ENCODE results near the gene CCDC107. TPM values are rescaled to one million over a fixed set of nuclear protein-coding genes. Genes with fewer than 3 reads are reported as not detected.
A peak's percentile ranks its signal among the peaks of the same experiment; 100 is the strongest.

The CCDC107 gene
- total and polyA plus RNA-seq, 2 of the 13 experiments (the other 11 are each of a cell fraction or from before 2014, with no cell fraction given), result 7.1 to 15.2 TPM

DNA sequence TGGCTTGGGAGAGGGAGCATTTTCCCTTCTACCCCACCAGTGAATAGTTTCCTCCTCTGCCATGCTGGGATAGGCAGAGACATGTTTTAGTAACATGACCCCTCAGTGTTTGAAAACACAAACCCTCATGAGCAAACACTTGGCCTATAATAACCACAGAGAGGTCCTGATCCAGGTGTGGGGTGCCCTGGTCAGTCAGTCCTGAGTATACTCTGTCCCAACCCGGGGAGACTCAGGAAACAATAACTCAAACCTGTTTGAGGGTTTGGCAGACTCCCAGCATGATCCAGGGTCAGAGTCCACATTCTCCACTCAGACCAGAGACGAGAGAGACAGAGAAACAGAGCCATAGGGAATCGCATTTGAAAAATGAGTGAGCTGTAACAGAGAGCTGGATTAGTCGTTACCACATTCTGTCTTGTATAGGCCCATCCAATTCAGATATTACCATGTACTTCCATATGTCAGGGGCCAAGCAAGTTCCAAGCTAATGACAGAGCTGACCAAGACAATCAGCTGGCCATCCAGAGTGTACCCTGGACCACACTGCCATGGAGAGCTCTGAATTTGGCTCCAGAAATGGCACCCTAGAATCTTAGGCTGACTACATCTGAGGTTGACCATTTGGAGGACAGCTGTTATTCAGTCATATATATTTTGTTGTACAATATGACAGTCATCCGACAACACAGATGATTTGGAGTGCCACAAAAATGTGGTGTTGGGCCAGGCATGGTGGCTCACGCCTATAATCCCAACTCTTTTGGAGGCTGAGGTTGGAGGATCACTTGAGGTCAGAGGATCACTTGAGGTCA lies 11.4 kb downstream of the CCDC107 start (continued):
- TF ChIP-seq AGO1 (IDR thresholded peaks at IDR 0.05; ENCODE audit: low read depth, low read length, poor library complexity, severe bottlenecking), result no peak
- no peak for TF ChIP-seq NFATC3 (CRISPR knock-in tag; IDR thresholded peaks at IDR 0.05)
- TF ChIP-seq ZNF557 (CRISPR knock-in tag; IDR thresholded peaks at IDR 0.05), result no peak
- peak; percentile 99 for TF ChIP-seq GZF1 (CRISPR knock-in tag; IDR thresholded peaks at IDR 0.05)
- no peak for TF ChIP-seq HNRNPUL1 (IDR thresholded peaks at IDR 0.05; ENCODE audit: low read depth, low read length)
- TF ChIP-seq NR1H2 (CRISPR knock-in tag; IDR thresholded peaks at IDR 0.05; ENCODE audit: borderline replicate concordance, low read depth), result no peak
- TF ChIP-seq NFE2L2 (IDR thresholded peaks at IDR 0.05; ENCODE audit: low read length), result no peak
- TF ChIP-seq KDM5B (CRISPR knock-in tag; IDR thresholded peaks at IDR 0.05; ENCODE audit: borderline replicate concordance), result no peak
- no peak for TF ChIP-seq REL (CRISPR knock-in tag; conservative IDR thresholded peaks at IDR 0.05)
- TF ChIP-seq ZNF841 (CRISPR knock-in tag; IDR thresholded peaks at IDR 0.05; ENCODE audit: borderline replicate concordance), result no peak
- TF ChIP-seq WIZ (CRISPR knock-in tag; IDR thresholded peaks at IDR 0.05), result no peak
- TF ChIP-seq, protein P1, sequence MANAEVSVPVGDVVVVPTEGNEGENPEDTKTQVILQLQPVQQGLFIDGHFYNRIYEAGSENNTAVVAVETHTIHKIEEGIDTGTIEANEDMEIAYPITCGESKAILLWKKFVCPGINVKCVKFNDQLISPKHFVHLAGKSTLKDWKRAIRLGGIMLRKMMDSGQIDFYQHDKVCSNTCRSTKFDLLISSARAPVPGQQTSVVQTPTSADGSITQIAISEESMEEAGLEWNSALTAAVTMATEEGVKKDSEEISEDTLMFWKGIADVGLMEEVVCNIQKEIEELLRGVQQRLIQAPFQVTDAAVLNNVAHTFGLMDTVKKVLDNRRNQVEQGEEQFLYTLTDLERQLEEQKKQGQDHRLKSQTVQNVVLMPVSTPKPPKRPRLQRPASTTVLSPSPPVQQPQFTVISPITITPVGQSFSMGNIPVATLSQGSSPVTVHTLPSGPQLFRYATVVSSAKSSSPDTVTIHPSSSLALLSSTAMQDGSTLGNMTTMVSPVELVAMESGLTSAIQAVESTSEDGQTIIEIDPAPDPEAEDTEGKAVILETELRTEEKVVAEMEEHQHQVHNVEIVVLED (CRISPR knock-in tag; IDR thresholded peaks at IDR 0.05; ENCODE audit: borderline replicate concordance), result no peak
- TF ChIP-seq HOXA9 (CRISPR knock-in tag; IDR thresholded peaks at IDR 0.05; ENCODE audit: borderline replicate concordance), result 0 out of 2 replicates have a peak, but pooled peaks have one; percentile 34
- no peak for TF ChIP-seq FOXK2 (IDR thresholded peaks at IDR 0.05)
- TF ChIP-seq SOX6 (IDR thresholded peaks at IDR 0.05), result no peak
- TF ChIP-seq SOX6 (CRISPR knock-in tag; IDR thresholded peaks at IDR 0.05), result peak; percentile 89
- TF ChIP-seq POLR2AphosphoS2 (IDR thresholded peaks at IDR 0.05; ENCODE audit: low read depth, low read length), result no peak
- no peak for TF ChIP-seq KMT2B (CRISPR knock-in tag; IDR thresholded peaks at IDR 0.05)
- TF ChIP-seq ZNF333 (CRISPR knock-in tag; IDR thresholded peaks at IDR 0.05; ENCODE audit: borderline replicate concordance), result no peak
- no peak for TF ChIP-seq NFYB (CRISPR knock-in tag; IDR thresholded peaks at IDR 0.05)
- TF ChIP-seq, protein P2, sequence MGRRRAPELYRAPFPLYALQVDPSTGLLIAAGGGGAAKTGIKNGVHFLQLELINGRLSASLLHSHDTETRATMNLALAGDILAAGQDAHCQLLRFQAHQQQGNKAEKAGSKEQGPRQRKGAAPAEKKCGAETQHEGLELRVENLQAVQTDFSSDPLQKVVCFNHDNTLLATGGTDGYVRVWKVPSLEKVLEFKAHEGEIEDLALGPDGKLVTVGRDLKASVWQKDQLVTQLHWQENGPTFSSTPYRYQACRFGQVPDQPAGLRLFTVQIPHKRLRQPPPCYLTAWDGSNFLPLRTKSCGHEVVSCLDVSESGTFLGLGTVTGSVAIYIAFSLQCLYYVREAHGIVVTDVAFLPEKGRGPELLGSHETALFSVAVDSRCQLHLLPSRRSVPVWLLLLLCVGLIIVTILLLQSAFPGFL (CRISPR knock-in tag; IDR thresholded peaks at IDR 0.05), result no peak
- TF ChIP-seq ZNF274 (CRISPR knock-in tag; IDR thresholded peaks at IDR 0.05), result no peak
- TF ChIP-seq, protein P3, sequence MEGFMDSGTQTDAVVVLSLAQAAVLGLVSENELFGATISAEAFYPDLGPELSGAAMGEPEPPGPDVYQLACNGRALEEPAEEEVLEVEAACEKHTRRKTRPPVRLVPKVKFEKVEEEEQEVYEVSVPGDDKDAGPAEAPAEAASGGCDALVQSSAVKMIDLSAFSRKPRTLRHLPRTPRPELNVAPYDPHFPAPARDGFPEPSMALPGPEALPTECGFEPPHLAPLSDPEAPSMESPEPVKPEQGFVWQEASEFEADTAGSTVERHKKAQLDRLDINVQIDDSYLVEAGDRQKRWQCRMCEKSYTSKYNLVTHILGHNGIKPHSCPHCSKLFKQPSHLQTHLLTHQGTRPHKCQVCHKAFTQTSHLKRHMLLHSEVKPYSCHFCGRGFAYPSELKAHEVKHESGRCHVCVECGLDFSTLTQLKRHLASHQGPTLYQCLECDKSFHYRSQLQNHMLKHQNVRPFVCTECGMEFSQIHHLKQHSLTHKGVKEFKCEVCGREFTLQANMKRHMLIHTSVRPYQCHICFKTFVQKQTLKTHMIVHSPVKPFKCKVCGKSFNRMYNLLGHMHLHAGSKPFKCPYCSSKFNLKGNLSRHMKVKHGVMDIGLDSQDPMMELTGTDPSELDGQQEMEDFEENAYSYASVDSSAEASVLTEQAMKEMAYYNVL (CRISPR knock-in tag; IDR thresholded peaks at IDR 0.05; ENCODE audit: borderline replicate concordance), result 0 out of 2 replicates have a peak, but pooled peaks have one; percentile 46
- no peak for TF ChIP-seq ZNF496 (CRISPR knock-in tag; IDR thresholded peaks at IDR 0.05; ENCODE audit: insufficient replicate concordance)
- no peak for TF ChIP-seq ZNF563 (CRISPR knock-in tag; IDR thresholded peaks at IDR 0.05)
- no peak for TF ChIP-seq ZNF232 (CRISPR knock-in tag; IDR thresholded peaks at IDR 0.05; ENCODE audit: borderline replicate concordance)
- no peak for TF ChIP-seq ZNF569 (CRISPR knock-in tag; IDR thresholded peaks at IDR 0.05; ENCODE audit: borderline replicate concordance)
